Prostate gland (tissue), 2 donors: ENCODE measurements around the gene MCC. TPM values are rescaled to one million over a fixed set of nuclear protein-coding genes. Genes with fewer than 3 reads are reported as not detected.

ENCODE experiments used
- DNase-seq: peaks from one replicate; pipeline ENCODE4 v3.0.0-alpha.2; 2019; ENCODE audit warnings: low spot score
- H3K27ac ChIP-seq, 2 donors: fragments of 200-600 bp; sonication (generic); 2 replicates each; pipeline ENCODE4 v1.5.1; 2017 to 2019
- H3K27me3 ChIP-seq: fragments of 200-600 bp; sonication (generic); replicated peaks from 2 replicates; pipeline ENCODE4 v1.5.1; 2019; ENCODE audit not compliant: insufficient read depth
- H3K36me3 ChIP-seq, 2 donors: fragments of 200-600 bp; sonication (generic); 1 replicate in 1 of 2; 2 replicates in 1 of 2; pipeline versions ENCODE4 v1.5.1 to v1.8.1; 2017 to 2019
- H3K4me1 ChIP-seq: fragments of 200-600 bp; sonication (generic); replicated peaks from 2 replicates; pipeline ENCODE4 v1.5.1; 2019
- H3K4me3 ChIP-seq, 2 donors: fragments of 200-600 bp; sonication (generic); 2 replicates each; pipeline ENCODE4 v1.5.1; 2017 to 2019
- H3K9me3 ChIP-seq: fragments of 200-600 bp; sonication (generic); 2 replicates; pipeline ENCODE4 v1.5.1; 2017
- POLR2A ChIP-seq: fragments of 450-650 bp; IDR thresholded peaks from one replicate; pipeline ENCODE4 v1.6.1; 2016; ENCODE audit warnings: antibody characterized with exemption, mild to moderate bottlenecking
- POLR2AphosphoS5 ChIP-seq: sonication (generic); formaldehyde crosslinking; IDR thresholded peaks from one replicate; pipeline ENCODE4 v1.6.1; 2017; ENCODE audit warnings: antibody characterized with exemption
- WGBS: methylation state at CpG from one replicate; pipeline ENCODE4 v1.1.5; 2018; 5-methylcytosine and 5-hydroxymethylcytosine counted together
- intact Hi-C: fragments of 100-400 bp; cut with DNase I; formaldehyde crosslinking; loops from one replicate; pipeline ENCODE4 v1.14.2; 2022
- total RNA-seq, 2 donors: library from RNA; depleted of rRNA; stranded (reverse); fragments of >200 nt; gene quantifications; one replicate each; pipeline ENCODE4 v1.1.0, GENCODE V29; 2016
- TF ChIP-seq, protein P1 (sequence below), 4 experiments: fragments of 200-600 bp in 2 of 4; fragments of 450-650 bp in 2 of 4; sonication (generic) in 2 of 4; IDR thresholded peaks; 1 replicate in 3 of 4; 2 replicates in 1 of 4; pipeline ENCODE4 v1.5.1; 2016 to 2019; ENCODE audit warnings: antibody characterized with exemption in 4 of 4, mild to moderate bottlenecking in 2 of 4, moderate library complexity in 2 of 4

MCC gene
- total RNA-seq: 10 to 100 TPM; 41.5 to 54.1 TPM

DNA sequence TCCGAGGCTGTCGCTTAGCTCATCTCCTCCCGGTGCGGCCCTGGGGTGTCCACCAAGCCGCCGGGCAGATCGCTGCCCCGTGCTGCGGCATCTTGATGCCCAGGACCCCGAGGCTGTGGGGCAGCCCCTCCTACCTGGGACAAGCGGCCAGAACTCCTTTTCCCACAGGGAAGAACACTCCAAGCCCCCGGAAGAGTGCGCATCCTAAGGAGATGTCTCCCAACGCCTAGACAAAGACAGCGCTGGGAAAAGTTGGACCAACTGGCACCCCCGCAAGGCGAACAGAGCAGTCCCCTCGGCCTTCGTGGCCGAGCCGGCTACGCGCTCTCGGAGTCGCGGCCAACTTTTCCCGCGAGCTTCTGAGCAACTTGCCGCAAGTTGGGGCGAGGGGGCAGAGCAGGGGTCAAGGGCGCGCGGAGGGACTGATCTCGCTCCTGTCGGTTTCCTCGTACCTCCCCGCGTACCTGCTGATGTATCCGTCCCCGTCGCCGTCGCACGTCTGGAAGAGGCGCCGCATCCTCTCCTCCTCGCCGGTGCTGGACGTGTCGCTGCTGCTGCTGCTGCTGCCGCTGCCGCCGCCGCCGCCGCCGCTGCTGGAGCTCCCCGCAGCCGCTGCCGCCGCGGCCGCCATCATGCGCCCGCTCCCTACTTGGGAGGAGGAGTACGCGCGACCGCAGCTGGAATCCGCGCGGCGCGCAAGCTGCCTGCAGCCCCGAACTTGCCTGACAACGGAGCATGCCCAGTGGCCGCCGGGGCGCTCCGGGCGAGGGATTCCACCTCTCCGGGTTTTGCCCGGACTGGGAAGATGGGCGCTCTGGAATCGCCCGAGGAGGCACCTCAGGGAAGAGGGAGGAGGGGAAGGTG lies at the start of gene MCC:
Gene MCC, minus strand, starts transcription at position 673 of the 864 bp plus-strand sequence.
- TF ChIP-seq POLR2A (peak; percentile 54), POLR2AphosphoS5 (peak; percentile 40)
- TF ChIP-seq, protein P1, sequence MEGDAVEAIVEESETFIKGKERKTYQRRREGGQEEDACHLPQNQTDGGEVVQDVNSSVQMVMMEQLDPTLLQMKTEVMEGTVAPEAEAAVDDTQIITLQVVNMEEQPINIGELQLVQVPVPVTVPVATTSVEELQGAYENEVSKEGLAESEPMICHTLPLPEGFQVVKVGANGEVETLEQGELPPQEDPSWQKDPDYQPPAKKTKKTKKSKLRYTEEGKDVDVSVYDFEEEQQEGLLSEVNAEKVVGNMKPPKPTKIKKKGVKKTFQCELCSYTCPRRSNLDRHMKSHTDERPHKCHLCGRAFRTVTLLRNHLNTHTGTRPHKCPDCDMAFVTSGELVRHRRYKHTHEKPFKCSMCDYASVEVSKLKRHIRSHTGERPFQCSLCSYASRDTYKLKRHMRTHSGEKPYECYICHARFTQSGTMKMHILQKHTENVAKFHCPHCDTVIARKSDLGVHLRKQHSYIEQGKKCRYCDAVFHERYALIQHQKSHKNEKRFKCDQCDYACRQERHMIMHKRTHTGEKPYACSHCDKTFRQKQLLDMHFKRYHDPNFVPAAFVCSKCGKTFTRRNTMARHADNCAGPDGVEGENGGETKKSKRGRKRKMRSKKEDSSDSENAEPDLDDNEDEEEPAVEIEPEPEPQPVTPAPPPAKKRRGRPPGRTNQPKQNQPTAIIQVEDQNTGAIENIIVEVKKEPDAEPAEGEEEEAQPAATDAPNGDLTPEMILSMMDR (IDR thresholded peaks at IDR 0.05): peak in 1 of 4 experiments; percentile 11
- under 1% methylated on average over 64 of the region's 86 CpGs for WGBS
- Histone ChIP-seq H3K27me3 (no peaks in the 10 kb centered on the region), H3K9me3 (no peaks in the 10 kb centered on the region), H3K4me3 (peak within 1 kb of the TSS; percentile 52 to 54), H3K4me1 (no peaks in the 10 kb centered on the region), H3K27ac (peak within 1 kb of the TSS; percentile 71 to 79), H3K36me3 (no peaks in the 10 kb centered on the region)
- intact Hi-C loops: no loop called here
- peak; percentile 84 for DNase-seq

DNA sequence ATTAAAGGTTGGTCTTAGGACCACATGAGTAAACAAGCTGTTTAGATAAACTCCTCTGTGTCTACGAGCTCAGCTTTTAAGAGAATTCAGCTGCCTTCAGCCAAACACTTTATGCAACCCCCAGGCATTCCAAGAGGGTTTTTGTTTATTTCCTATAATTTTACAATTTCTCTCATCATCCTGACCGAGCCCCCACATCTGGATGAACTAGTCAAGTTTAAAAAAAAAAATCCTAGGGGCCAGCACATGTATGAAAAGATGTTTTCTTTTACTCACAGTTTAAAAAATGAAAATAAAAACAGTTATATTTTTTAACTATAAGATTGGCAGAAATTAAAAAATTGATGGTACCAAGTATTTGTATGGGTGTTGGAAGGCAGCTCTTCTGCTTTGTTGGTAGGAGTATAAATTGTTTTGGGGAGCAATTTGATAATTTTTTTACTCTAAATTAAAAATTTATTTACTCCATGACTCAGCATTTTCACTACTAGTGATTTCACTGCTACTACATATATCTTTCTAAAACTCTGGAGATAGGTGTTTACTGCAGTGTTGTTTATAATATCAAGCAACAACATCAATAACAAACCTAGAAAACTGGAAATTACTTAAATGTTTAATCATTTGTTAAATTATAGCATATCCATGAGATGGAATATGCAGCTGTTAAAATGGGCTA lies 43.4 kb upstream of the MCC start:
- no peaks in the 10 kb centered on the region for H3K9me3 ChIP-seq
- WGBS: 98% methylated on average over 2 of the region's 2 CpGs
- H3K27ac ChIP-seq: no peak overlapping the region
- no peaks in the 10 kb centered on the region for H3K27me3 ChIP-seq
- H3K4me3 ChIP-seq: no peak overlapping the region
- no peaks in the 10 kb centered on the region for H3K36me3 ChIP-seq
- intact Hi-C loops: no loop called here
- H3K4me1 ChIP-seq: no peaks in the 10 kb centered on the region
- TF ChIP-seq POLR2AphosphoS5: no peak
- TF ChIP-seq, protein P1 (IDR thresholded peaks at IDR 0.05): no peak
- DNase-seq: no peak

DNA sequence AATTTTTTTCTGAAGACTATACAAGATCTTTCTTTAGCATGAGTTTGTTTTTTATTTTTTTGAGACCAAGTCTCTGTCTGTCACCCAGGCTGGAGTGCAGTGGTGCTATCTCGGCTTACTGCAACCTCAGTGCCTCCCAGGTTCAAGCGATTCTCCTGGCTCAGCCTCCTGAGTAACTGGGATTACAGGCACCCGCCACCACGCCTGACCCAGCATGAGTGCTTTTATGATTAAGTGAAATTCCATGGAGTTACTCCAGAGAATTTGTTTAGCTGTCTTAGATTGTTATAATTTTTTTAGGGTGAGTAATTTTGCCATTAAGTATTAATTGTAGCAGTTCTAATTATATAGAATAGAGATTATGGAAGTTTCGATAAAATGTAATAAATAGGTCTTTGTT lies 39.5 kb upstream of the MCC start:
- H3K4me1 ChIP-seq: no peaks in the 10 kb centered on the region
- H3K27ac ChIP-seq: no peak overlapping the region
- no peak overlapping the region for H3K4me3 ChIP-seq
- 95% methylated on average over 5 of the region's 5 CpGs for WGBS
- no peak for TF ChIP-seq POLR2A
- TF ChIP-seq POLR2AphosphoS5: no peak
- H3K36me3 ChIP-seq: no peaks in the 10 kb centered on the region
- intact Hi-C loops: no loop called here
- H3K27me3 ChIP-seq: no peaks in the 10 kb centered on the region
- no peak for DNase-seq
- no peaks in the 10 kb centered on the region for H3K9me3 ChIP-seq

DNA sequence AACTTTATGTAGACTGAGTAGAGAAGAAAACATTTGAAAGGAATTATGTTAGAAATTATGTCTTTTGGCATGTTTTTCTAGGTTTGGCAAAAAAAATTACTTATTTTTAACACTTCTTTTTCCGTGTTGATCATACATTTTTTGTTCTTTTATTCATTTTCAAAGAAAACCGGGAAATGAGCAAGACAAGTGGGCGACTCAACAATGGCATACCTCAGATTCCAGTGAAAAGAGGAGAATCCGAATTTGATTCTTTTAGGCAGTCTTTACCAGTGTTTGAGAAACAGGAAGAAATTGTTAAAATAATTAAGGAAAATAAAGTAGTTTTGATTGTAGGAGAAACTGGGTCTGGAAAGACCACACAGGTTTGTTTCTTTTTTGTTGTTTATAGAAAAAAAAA lies 38.2 kb upstream of the MCC start:
- no peak for DNase-seq
- H3K27me3 ChIP-seq: no peaks in the 10 kb centered on the region
- no peaks in the 10 kb centered on the region for H3K9me3 ChIP-seq
- H3K36me3 ChIP-seq: no peaks in the 10 kb centered on the region
- H3K27ac ChIP-seq: no peak overlapping the region
- intact Hi-C loops: no loop called here
- 90% methylated on average over 4 of the region's 4 CpGs for WGBS
- no peak for TF ChIP-seq POLR2A
- TF ChIP-seq, protein P1 (IDR thresholded peaks at IDR 0.05): no peak
- TF ChIP-seq POLR2AphosphoS5: no peak
- H3K4me1 ChIP-seq: no peaks in the 10 kb centered on the region
- no peak overlapping the region for H3K4me3 ChIP-seq

DNA sequence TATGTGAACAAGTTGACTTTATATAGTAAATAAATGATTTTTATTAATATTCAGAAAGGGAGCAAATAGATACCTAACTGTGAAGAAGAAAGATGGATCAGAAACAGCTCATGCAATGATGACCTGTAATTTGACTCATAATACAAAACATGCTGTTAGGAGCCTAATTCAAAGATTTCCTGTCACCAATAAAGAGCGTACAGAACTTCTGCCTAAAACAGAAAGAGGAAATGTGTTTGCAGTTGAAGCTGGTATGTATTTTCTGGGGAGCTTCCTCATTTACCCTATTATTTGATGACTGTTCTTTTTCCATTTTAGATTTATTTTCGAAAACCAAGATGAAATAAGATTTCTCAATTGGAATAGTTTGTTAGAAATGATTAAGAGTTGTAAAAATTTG lies 36.7 kb upstream of the MCC start:
- TF ChIP-seq, protein P1 (IDR thresholded peaks at IDR 0.05): no peak
- no peak for TF ChIP-seq POLR2A
- 82% methylated on average over 2 of the region's 2 CpGs for WGBS
- Histone ChIP-seq H3K27me3 (no peaks in the 10 kb centered on the region), H3K27ac (no peak overlapping the region), H3K4me3 (no peak overlapping the region), H3K4me1 (no peaks in the 10 kb centered on the region), H3K36me3 (no peaks in the 10 kb centered on the region), H3K9me3 (no peaks in the 10 kb centered on the region)
- DNase-seq: no peak
- intact Hi-C loops: no loop called here
